ENCODE results near the gene DPP6.
"Not testable (repeated sequence)": the region's sequence is repeated elsewhere in the genome, so short reads cannot be mapped to it uniquely, and the experiment has no call there.

The DPP6 gene

GRCh38 chr7:154678001-154678550 lies 625.9 kb downstream of the DPP6 start:
- 92% methylated on average over 18 of the region's 18 CpGs for WGBS, 2 experiments
- H3K27me3 ChIP-seq (ENCODE audit: control insufficient read depth, insufficient read depth, low read length, poor library complexity, severe bottlenecking); H3K9me3 ChIP-seq (ENCODE audit: control insufficient read depth, low read length); H3K27ac ChIP-seq (ENCODE audit: insufficient read depth, low read depth, low read length, poor library complexity, severe bottlenecking); H3K4me1 ChIP-seq (ENCODE audit: control insufficient read depth, insufficient read depth, low read length); H3K36me3 ChIP-seq (ENCODE audit: control insufficient read depth, insufficient read depth, low read length); H3K4me3 ChIP-seq (ENCODE audit: insufficient read depth, low read depth, low read length): not testable (repeated sequence)

- 89 to 90% methylated on average over 8 of the region's 8 CpGs for WGBS, 2 experiments
- H3K9me3 ChIP-seq (ENCODE audit: control insufficient read depth, low read length): no peaks in the 10 kb centered on the region
- no peak overlapping the region for H3K4me3 ChIP-seq (ENCODE audit: insufficient read depth, low read depth, low read length)
- H3K36me3 ChIP-seq (ENCODE audit: control insufficient read depth, insufficient read depth, low read length): no peaks in the 10 kb centered on the region
- no peak overlapping the region for H3K27ac ChIP-seq (ENCODE audit: insufficient read depth, low read depth, low read length, poor library complexity, severe bottlenecking)
- H3K27me3 ChIP-seq (ENCODE audit: control insufficient read depth, insufficient read depth, low read length, poor library complexity, severe bottlenecking): no peaks in the 10 kb centered on the region
- H3K4me1 ChIP-seq (ENCODE audit: control insufficient read depth, insufficient read depth, low read length): no peaks in the 10 kb centered on the region
Measured at GRCh38 chr7:154679379-154680053, 627.3 kb downstream of the DPP6 start.

- 83 to 84% methylated on average over 16 to 17 of the region's 18 CpGs for WGBS, 2 experiments
- no peaks in the 10 kb centered on the region for H3K9me3 ChIP-seq (ENCODE audit: control insufficient read depth, low read length)
- no peak overlapping the region for H3K4me3 ChIP-seq (ENCODE audit: insufficient read depth, low read depth, low read length)
- no peaks in the 10 kb centered on the region for H3K4me1 ChIP-seq (ENCODE audit: control insufficient read depth, insufficient read depth, low read length)
- no peaks in the 10 kb centered on the region for H3K36me3 ChIP-seq (ENCODE audit: control insufficient read depth, insufficient read depth, low read length)
- no peak overlapping the region for H3K27ac ChIP-seq (ENCODE audit: insufficient read depth, low read depth, low read length, poor library complexity, severe bottlenecking)
- H3K27me3 ChIP-seq (ENCODE audit: control insufficient read depth, insufficient read depth, low read length, poor library complexity, severe bottlenecking): no peaks in the 10 kb centered on the region
Measured at GRCh38 chr7:154680894-154681659, 628.9 kb downstream of the DPP6 start.

GRCh38 chr7:154682003-154682402 lies 629.8 kb downstream of the DPP6 start:
- Histone ChIP-seq H3K27ac (ENCODE audit: insufficient read depth, low read depth, low read length, poor library complexity, severe bottlenecking) (no peak overlapping the region), H3K9me3 (ENCODE audit: control insufficient read depth, low read length) (no peaks in the 10 kb centered on the region), H3K4me1 (ENCODE audit: control insufficient read depth, insufficient read depth, low read length) (no peaks in the 10 kb centered on the region), H3K36me3 (ENCODE audit: control insufficient read depth, insufficient read depth, low read length) (no peaks in the 10 kb centered on the region), H3K4me3 (ENCODE audit: insufficient read depth, low read depth, low read length) (no peak overlapping the region), H3K27me3 (ENCODE audit: control insufficient read depth, insufficient read depth, low read length, poor library complexity, severe bottlenecking) (no peaks in the 10 kb centered on the region)
- WGBS, 2 experiments: 90% methylated on average over 5 of the region's 5 CpGs

- H3K4me1 ChIP-seq (ENCODE audit: control insufficient read depth, insufficient read depth, low read length): no peaks in the 10 kb centered on the region
- H3K27ac ChIP-seq (ENCODE audit: insufficient read depth, low read depth, low read length, poor library complexity, severe bottlenecking): no peak overlapping the region
- no peak overlapping the region for H3K4me3 ChIP-seq (ENCODE audit: insufficient read depth, low read depth, low read length)
- 81 to 83% methylated on average over 9 to 10 of the region's 10 CpGs for WGBS, 2 experiments
- H3K9me3 ChIP-seq (ENCODE audit: control insufficient read depth, low read length): no peaks in the 10 kb centered on the region
- H3K36me3 ChIP-seq (ENCODE audit: control insufficient read depth, insufficient read depth, low read length): no peaks in the 10 kb centered on the region
- H3K27me3 ChIP-seq (ENCODE audit: control insufficient read depth, insufficient read depth, low read length, poor library complexity, severe bottlenecking): no peaks in the 10 kb centered on the region
Measured at GRCh38 chr7:154684666-154685563, 632.7 kb downstream of the DPP6 start.

GRCh38 chr7:154685564-154685901 lies 633.3 kb downstream of the DPP6 start:
- WGBS, 2 experiments: 80 to 94% methylated on average over 1 of the region's 1 CpG
- Histone ChIP-seq H3K27ac (ENCODE audit: insufficient read depth, low read depth, low read length, poor library complexity, severe bottlenecking) (no peak overlapping the region), H3K4me3 (ENCODE audit: insufficient read depth, low read depth, low read length) (no peak overlapping the region)

GRCh38 chr7:154686305-154686704 lies 634.1 kb downstream of the DPP6 start:
- WGBS, 2 experiments: 77 to 82% methylated on average over 3 to 4 of the region's 4 CpGs
- Histone ChIP-seq H3K36me3 (ENCODE audit: control insufficient read depth, insufficient read depth, low read length) (no peaks in the 10 kb centered on the region), H3K9me3 (ENCODE audit: control insufficient read depth, low read length) (no peaks in the 10 kb centered on the region), H3K27ac (ENCODE audit: insufficient read depth, low read depth, low read length, poor library complexity, severe bottlenecking) (no peak overlapping the region), H3K4me1 (ENCODE audit: control insufficient read depth, insufficient read depth, low read length) (no peaks in the 10 kb centered on the region), H3K4me3 (ENCODE audit: insufficient read depth, low read depth, low read length) (no peak overlapping the region), H3K27me3 (ENCODE audit: control insufficient read depth, insufficient read depth, low read length, poor library complexity, severe bottlenecking) (no peaks in the 10 kb centered on the region)

More at GRCh38 chr7:154685564-154685901, 633.3 kb downstream of the DPP6 start:
- no peaks in the 10 kb centered on the region for H3K9me3 ChIP-seq (ENCODE audit: control insufficient read depth, low read length)
- H3K36me3 ChIP-seq (ENCODE audit: control insufficient read depth, insufficient read depth, low read length): no peaks in the 10 kb centered on the region
- no peaks in the 10 kb centered on the region for H3K27me3 ChIP-seq (ENCODE audit: control insufficient read depth, insufficient read depth, low read length, poor library complexity, severe bottlenecking)
- no peaks in the 10 kb centered on the region for H3K4me1 ChIP-seq (ENCODE audit: control insufficient read depth, insufficient read depth, low read length)

- Histone ChIP-seq H3K4me3 (ENCODE audit: insufficient read depth, low read depth, low read length) (no peak overlapping the region), H3K27me3 (ENCODE audit: control insufficient read depth, insufficient read depth, low read length, poor library complexity, severe bottlenecking) (no peaks in the 10 kb centered on the region), H3K36me3 (ENCODE audit: control insufficient read depth, insufficient read depth, low read length) (no peaks in the 10 kb centered on the region), H3K27ac (ENCODE audit: insufficient read depth, low read depth, low read length, poor library complexity, severe bottlenecking) (no peak overlapping the region), H3K9me3 (ENCODE audit: control insufficient read depth, low read length) (no peaks in the 10 kb centered on the region), H3K4me1 (ENCODE audit: control insufficient read depth, insufficient read depth, low read length) (no peaks in the 10 kb centered on the region)
- 95 to 96% methylated on average over 3 of the region's 3 CpGs for WGBS, 2 experiments
Measured at GRCh38 chr7:154688952-154689351, 636.8 kb downstream of the DPP6 start.

- no peaks in the 10 kb centered on the region for H3K4me1 ChIP-seq (ENCODE audit: control insufficient read depth, insufficient read depth, low read length)
- 89 to 92% methylated on average over 3 of the region's 3 CpGs for whole genome bisulfite sequencing, 2 experiments
- no peak overlapping the region for H3K4me3 ChIP-seq (ENCODE audit: insufficient read depth, low read depth, low read length)
- no peaks in the 10 kb centered on the region for H3K36me3 ChIP-seq (ENCODE audit: control insufficient read depth, insufficient read depth, low read length)
- H3K9me3 ChIP-seq (ENCODE audit: control insufficient read depth, low read length): no peaks in the 10 kb centered on the region
- no peaks in the 10 kb centered on the region for H3K27me3 ChIP-seq (ENCODE audit: control insufficient read depth, insufficient read depth, low read length, poor library complexity, severe bottlenecking)
- H3K27ac ChIP-seq (ENCODE audit: insufficient read depth, low read depth, low read length, poor library complexity, severe bottlenecking): no peak overlapping the region
Measured at GRCh38 chr7:154690411-154690810, 638.2 kb downstream of the DPP6 start.

- Histone ChIP-seq H3K27me3 (ENCODE audit: control insufficient read depth, insufficient read depth, low read length, poor library complexity, severe bottlenecking) (no peaks in the 10 kb centered on the region), H3K4me1 (ENCODE audit: control insufficient read depth, insufficient read depth, low read length) (no peaks in the 10 kb centered on the region), H3K9me3 (ENCODE audit: control insufficient read depth, low read length) (no peaks in the 10 kb centered on the region), H3K4me3 (ENCODE audit: insufficient read depth, low read depth, low read length) (no peak overlapping the region), H3K36me3 (ENCODE audit: control insufficient read depth, insufficient read depth, low read length) (no peaks in the 10 kb centered on the region), H3K27ac (ENCODE audit: insufficient read depth, low read depth, low read length, poor library complexity, severe bottlenecking) (no peak overlapping the region)
- 93% methylated on average over 4 of the region's 4 CpGs for WGBS, 2 experiments
Measured at GRCh38 chr7:154693661-154694060, 641.5 kb downstream of the DPP6 start.

Data from ectodermal cell (in vitro differentiated cells).